ENCODE data around the gene BIN1.

The BIN1 gene

GRCh38 chr2:127056086-127056485, 50.9 kb downstream of the BIN1 start:
- DNase-seq = no peak

- no peak for DNase-seq
Observed at GRCh38 chr2:127055786-127056076, 51.2 kb downstream of the BIN1 start.

DNA sequence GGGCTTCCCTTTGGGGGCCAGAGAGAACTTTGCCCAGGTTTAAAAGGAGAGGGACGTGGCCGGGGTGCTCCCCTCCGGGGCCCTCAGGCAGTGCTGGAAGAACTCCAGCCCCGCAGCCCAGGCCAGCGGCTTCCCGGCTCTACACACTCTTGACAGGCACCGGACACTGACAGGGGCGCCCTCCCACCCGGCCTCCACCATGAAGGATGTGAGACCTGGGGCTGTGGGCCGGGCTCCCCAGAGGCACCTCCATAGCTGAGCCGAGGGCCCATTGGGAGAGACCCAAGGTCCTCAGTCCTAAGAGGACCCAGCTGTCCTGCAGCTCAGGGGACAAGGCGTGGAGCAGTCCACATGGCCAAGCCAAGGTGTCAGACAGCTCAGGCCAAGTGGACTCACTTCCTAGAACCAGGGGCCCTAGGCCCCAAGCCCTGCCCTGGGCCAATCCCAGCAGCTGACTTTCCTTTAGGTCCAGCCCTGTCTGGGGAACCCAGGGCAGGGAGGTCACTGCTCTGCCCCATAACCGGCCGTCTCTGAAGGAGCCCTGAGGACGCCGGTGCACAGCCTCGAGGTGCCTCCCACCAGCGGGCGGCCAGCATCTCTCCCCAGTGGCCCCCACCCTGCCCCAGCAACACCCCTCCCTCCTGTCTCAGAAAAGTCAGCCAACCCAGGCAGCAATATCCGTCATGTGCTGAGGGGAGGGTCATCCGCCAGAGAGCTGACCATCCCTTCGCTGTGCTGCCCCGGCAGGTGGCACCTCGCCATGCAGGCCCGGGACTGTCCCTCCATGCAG, 51.8 kb downstream of the BIN1 start:
- DNase-seq = no peak

GRCh38 chr2:127054604-127054930, 52.4 kb downstream of the BIN1 start:
- DNase-seq = no peak

- DNase-seq = no peak
Observed at GRCh38 chr2:127053731-127054603, 53.0 kb downstream of the BIN1 start.

- DNase-seq = no peak
Observed at GRCh38 chr2:127052771-127053691, 53.9 kb downstream of the BIN1 start.

DNA sequence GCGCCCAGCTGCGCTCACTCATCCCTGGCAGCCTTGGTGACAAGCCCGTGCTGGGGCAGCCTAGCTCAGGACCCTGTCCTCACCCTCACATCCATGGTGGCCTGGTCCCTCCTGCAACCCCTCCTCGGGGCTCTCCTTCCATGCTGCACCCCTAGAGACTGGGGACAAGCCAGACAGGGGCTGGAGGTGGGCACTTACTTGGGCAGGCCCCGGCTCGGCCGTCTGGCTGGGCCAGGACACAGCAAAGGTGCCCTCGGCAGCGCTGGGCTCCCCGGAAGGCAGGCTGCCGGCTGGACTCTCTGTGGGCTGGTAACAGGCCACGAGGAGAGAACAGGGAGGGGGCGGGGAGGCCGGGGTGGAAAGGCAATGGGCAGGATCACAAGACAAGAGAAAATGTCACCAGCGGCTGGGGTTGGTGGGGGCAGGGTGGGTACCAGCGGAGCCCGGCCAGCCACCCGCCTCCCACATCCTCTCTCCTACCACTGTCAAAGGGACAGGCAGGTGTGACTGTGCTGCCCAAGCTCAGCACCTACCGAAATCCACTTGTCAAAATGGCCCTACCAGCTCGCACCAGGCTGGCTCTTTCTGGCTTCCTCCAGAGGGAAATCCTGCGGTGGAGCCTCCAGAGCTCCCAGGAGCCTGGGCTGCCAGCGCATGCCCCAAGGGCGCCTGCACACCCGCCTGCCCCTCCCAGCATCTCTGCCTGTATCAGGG, 54.7 kb downstream of the BIN1 start:
- no peak for DNase-seq

DNA sequence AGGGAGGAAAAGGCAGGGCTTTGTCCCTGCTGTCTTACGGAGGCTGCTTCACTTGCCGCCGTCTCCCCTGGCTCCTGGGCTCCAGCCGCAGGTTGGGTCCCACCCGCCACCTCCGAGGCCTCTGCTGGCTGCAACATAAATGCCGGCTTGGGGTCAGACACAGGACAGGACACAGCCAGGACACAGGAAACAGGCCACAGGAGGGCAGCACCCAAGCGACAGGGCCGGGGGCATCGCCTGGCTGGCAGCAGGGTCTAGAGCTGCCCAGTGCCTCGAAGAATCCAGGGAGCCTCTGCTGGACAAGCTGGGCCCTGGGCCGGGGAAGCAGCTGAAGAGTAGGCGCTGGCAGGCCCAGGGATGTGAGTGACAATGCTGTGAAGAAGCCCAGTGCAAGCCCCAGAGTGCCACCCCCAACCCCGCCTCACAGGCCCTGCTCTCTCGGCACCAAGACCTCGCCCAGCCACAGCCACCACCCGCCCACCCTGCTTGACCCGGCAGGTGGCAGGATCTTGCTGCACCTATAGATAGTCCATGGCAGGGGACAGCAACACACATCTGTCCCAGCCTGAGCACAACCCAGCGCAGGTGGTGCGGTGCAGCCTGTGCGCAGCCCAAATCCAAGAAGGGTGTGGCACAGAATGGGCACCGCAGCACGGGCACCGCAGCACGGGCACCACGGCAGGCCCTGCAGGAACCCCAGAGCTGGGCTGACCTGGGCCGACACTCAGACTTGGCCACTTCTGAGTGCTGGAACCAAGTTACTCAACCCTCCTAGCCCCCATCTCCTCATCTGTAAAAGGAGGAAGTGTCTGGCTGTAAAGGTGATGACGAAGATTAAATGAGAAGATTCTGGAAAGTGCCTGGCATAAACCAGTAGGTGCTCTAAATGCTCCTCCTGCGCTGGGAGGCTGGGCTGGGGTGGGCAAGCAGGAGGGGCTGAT, 55.6 kb downstream of the BIN1 start:
- no peak for DNase-seq

DNA sequence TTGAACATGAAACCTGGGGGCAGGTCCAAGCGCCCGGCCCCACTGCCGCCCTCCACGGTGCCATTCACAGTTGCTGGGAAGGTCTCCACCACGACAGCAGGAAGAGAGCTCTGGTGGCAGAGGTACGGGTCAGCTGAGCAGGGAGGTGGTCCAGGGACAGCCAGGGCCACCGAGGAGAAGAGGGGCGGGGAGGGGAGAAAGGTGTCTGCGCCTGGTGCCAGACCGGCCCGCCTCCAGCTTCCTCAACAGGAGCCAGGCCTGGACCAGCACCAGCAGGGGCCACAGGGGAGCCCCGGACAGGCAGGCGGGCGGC, 56.2 kb downstream of the BIN1 start:
- no peak for DNase-seq

GRCh38 chr2:127049927-127050802, 56.8 kb downstream of the BIN1 start:
- DNase-seq = peak; percentile 61

DNA sequence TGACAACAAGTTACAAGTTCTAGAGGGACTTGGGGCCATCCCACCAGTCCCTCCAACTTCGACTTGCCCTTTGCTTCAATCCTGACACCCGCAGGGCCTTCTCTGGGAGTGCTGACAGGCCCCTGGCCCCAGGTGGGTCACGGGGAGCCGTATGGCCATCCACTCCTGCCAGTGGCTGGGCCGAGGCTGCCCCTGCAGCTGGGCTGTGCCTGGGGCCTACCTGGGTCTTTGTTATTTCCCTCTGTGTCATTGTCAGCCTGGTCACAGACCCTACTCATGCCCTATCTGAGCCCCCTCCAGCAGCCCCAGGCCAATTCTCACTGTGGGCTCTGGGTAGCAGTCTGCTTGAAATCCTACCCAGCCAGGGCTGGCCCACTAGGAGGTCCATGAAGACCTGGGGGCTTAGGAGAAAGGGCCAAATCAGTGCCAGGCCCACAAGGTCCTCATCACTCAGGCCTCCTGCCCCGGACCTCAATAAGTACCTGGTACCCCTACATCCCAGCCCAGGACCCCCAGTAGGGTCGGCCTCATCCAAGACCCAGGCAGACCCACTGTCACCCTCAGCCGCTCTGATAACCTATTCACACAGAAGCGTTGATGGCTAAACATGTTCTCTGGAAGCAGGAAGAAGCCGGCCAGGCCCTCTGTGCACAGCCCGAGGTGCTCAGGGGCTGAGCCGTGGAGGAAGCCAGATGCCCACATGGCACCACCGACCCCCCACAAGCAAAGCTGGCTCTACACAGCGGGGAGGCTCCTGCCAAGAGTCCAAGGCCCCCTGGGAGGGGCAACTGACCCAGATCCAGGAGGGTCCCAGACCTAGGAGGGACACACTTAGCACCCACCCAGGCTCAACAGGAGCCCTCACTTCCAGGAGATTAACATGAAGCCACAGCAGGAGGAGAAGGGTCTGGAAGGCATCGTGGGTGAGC, 57.7 kb downstream of the BIN1 start:
- no peak for DNase-seq

- no peak for DNase-seq
Observed at GRCh38 chr2:127048618-127048935, 58.4 kb downstream of the BIN1 start.

- DNase-seq = no peak
Observed at GRCh38 chr2:127047716-127048617, 59.0 kb downstream of the BIN1 start.

DNA sequence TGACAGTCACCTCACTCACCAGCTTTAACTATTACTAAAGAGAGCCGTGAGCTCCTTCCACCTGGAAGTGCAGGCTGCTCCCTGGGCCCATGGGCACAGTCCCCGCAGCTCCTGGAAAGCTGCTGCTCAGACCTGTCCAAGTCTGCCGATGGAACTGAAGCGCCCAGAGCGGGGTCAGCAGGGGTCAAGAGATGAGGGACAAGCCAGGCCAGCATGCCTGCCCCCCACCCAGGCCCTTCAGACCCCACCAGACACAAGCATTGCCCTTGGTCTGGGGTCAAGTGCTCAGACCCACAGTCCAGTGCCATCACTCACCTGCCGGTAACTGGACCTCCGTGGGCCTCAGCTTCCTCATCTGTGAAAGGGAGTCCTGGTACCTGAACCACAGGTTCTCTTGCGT, 59.9 kb downstream of the BIN1 start:
- no peak for DNase-seq

GRCh38 chr2:127046579-127046978, 60.4 kb downstream of the BIN1 start:
- DNase-seq = no peak

GRCh38 chr2:127045792-127046501, 61.0 kb downstream of the BIN1 start:
- no peak for DNase-seq

DNA sequence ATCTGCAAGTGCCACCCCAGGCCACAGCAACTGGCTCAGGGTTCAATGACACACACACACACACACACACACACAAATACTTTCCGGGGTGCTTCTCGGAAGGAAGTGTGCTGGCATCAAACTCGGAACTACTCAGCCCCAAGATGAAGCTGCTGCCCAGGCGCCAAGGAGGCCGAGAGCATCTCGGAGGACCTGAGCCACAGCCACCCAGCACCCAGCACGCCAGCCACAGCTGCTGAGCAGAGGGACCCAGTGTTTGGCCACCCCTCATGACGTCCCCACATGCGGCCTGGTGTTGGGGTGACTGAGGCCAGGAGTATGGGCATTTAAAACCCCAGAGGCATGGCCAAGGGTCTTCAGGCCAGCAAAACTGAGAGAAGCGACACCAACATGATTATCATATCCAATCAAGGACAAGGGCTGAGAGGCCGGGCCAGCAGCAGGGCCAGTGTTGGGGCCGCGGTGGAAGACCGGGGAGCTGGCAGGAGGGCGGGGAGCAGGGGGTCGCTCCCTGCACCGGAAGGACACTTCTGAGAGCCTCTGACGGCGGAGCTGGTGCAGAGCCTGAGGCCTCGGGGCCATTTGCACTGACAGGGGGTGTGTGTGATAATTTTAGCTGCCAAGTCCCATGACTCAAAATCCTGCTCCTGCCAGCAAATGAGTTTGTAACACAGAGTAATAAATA, 61.8 kb downstream of the BIN1 start:
- DNase-seq = no peak

Measured in CD4-positive, alpha-beta T cell treated with Interleukin-12 subunit alpha and Interleukin-12 subunit beta, for 1 hour (primary cell).